ENCODE data around the gene FOXL3. TPM values are rescaled to one million over a fixed set of nuclear protein-coding genes. Genes with fewer than 3 reads are reported as not detected.

The FOXL3 gene
- total RNA-seq, 1 donor from 2014 or later: not detected

- no peak overlapping the region for H3K4me3 Mint-ChIP-seq
- intact Hi-C loops (cut with micrococcal nuclease): loop anchor here (10.0 kb wide), 1 partner anchor 185 kb away; no protein-coding TSS in a partner anchor
- no peaks in the 10 kb centered on the region for H3K36me3 Mint-ChIP-seq (ENCODE audit: low read depth)
- H3K9me3 Mint-ChIP-seq: no peaks in the 10 kb centered on the region
- no peaks in the 10 kb centered on the region for H3K4me1 Mint-ChIP-seq
- ATAC-seq (ENCODE audit: low read depth) (no peak), DNase-seq (no peak)
- CTCF ChIA-PET: no interaction called here
- TF ChIP-seq CTCF (IDR thresholded peaks at IDR 0.05): no peak
- POLR2A ChIA-PET: no interaction called here
- H3K27me3 Mint-ChIP-seq: no peaks in the 10 kb centered on the region
- H3K27ac Mint-ChIP-seq: no peak overlapping the region
Measured at GRCh38 chr7:339696-340095, 49.7 kb downstream of the FOXL3 start.

GRCh38 chr7:340200-340937 lies 50.4 kb downstream of the FOXL3 start:
- TF ChIP-seq CTCF (IDR thresholded peaks at IDR 0.05): no peak
- no peak for DNase-seq
- Mint-ChIP-seq H3K27ac (no peak overlapping the region), H3K9me3 (no peaks in the 10 kb centered on the region), H3K27me3 (no peaks in the 10 kb centered on the region), H3K36me3 (ENCODE audit: low read depth) (no peaks in the 10 kb centered on the region), H3K4me1 (no peaks in the 10 kb centered on the region), H3K4me3 (no peak overlapping the region)
- ChIA-PET CTCF (no interaction called here), POLR2A (no interaction called here)
- intact Hi-C loops (cut with micrococcal nuclease): no loop called here
- ATAC-seq (ENCODE audit: low read depth): no peak

Other genes starting within 250 kb of the FOXL3 start
- 0.11 and 0.20 TPM in 2 replicates for gene FAM20C, start 97.6 kb upstream of the FOXL3 start, total RNA-seq
- 6.0 and 7.3 TPM in 2 replicates for gene PDGFA, start 229.7 kb downstream of the FOXL3 start, total RNA-seq